Smooth muscle cell of the brain vasculature (primary cell): ENCODE measurements around the gene CREB5.

Experiments used
- DNase-seq: peaks from one replicate; pipeline ENCODE4 v3.0.0-alpha.2; 2012; ENCODE audit warnings: low read depth, low spot score

The CREB5 gene

GRCh38 chr7:28643188-28643569 lies 230.9 kb downstream of the CREB5 start:
- no peak for DNase-seq

DNA sequence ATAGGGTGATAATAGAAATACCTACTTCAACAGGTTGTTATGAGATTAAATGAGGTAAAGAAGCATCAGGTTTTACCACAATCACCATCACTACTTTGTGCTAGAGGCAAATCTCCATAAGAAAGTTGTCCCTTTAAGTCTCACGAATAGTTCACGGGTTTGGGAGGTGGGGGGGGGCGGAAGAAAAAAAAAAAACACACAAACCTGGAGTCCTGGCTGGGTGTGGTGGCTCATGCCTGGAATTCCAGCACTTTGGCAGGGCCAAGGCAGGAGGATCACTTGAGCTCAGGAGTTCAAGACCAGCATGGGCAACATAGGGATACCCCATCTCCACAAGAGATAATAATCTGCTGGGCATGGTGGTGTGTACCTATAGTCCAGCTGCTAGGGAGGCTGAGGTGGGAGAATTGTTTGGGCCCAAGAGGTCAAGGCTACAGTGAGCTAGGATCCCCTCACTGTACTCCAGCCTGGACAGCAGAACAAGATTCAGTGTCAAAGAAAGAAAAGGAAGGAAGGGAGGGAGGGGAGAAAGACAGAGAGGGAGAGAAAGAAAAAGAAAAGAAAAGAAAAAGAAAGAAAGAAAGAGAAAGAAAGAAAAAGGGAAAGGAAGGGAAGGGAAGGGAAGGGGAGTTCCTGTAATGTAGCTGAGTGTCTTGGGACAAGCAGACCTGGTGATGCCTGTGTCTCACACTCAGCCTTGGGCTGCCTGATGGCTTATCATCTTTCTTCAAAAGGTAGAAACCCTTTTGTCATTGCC lies 231.4 kb downstream of the CREB5 start:
- no peak for DNase-seq

- no peak for DNase-seq
Measured at GRCh38 chr7:28645866-28646265, 233.5 kb downstream of the CREB5 start.

GRCh38 chr7:28646376-28647075 lies 234.2 kb downstream of the CREB5 start:
- DNase-seq = no peak

DNA sequence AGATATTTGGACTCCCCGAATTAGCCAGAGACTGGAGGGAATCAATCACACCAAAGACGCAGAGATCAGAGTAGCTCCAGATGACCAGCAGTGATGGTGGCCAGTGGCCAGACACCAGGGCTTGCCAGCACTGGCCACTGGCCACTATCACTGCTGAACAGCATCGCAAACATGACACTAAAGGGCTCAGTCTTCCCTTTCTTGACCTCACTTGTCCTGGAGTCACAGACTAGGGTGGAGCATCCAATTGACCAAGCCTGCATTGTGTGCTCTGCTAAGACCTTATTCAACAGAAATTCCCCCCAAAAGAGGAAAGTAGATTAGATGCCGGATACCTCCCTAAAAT lies 234.7 kb downstream of the CREB5 start:
- no peak for DNase-seq

DNA sequence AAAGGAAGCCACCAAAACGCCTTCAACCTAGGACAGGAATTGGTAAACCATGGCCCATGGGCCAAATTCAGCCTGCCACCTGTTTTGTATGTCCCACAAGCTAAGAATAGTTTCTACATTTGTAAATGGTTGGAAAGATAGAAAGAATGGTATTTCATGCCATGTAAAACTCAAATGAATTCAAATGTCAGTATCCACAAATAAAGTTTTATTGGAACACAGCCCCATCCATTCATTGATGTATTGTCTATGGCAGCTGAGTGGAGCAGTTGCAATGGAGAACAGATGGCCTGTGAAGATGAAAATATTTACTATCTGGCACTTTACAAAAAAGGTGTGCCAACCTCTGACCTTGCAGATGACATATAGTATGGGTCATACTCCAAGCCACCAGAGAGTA lies 236.9 kb downstream of the CREB5 start:
- no peak for DNase-seq

- DNase-seq = no peak
Measured at GRCh38 chr7:28649811-28650210, 237.5 kb downstream of the CREB5 start.

DNA sequence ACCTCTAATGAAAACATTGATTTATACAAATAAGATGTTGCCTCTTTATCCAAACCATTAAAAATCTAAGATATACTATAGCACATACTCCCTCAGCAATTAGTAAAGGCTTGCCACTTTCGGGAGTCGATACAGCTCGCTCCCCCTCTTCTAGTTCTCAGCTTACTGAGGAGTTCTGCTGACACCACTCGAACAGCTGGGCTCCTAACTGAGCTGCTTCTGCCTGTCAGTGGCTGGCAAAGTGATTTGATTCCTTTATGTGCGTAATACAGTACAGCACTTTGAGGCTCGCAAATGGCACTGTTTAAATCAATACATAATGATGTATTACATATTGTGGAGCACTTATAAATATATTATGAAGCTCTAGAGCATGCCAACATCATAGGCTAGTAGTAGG lies 241.8 kb downstream of the CREB5 start:
- DNase-seq = no peak

DNA sequence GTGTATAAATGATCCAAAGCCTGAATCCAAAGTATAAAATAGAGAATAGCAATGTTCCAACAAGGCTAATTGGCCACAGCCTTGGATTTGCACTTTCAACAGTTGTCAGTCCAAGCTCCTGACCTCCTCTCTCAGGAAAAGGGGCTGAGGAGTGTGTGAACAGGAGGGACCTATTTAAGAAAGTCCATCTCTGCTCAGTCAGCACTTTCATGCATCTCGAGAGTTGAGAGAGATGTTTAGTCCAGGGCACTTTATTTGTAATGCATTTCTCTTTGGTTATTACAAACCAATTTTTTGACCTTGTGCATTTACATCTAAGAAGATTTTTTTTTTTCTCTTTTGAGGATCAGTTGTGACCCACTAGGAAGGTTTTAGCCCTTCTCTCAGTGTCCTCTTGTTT lies 244.2 kb downstream of the CREB5 start:
- DNase-seq = no peak

- no peak for DNase-seq
Measured at GRCh38 chr7:28658381-28658780, 246.1 kb downstream of the CREB5 start.

- DNase-seq = no peak
Measured at GRCh38 chr7:28660132-28660531, 247.8 kb downstream of the CREB5 start.

DNA sequence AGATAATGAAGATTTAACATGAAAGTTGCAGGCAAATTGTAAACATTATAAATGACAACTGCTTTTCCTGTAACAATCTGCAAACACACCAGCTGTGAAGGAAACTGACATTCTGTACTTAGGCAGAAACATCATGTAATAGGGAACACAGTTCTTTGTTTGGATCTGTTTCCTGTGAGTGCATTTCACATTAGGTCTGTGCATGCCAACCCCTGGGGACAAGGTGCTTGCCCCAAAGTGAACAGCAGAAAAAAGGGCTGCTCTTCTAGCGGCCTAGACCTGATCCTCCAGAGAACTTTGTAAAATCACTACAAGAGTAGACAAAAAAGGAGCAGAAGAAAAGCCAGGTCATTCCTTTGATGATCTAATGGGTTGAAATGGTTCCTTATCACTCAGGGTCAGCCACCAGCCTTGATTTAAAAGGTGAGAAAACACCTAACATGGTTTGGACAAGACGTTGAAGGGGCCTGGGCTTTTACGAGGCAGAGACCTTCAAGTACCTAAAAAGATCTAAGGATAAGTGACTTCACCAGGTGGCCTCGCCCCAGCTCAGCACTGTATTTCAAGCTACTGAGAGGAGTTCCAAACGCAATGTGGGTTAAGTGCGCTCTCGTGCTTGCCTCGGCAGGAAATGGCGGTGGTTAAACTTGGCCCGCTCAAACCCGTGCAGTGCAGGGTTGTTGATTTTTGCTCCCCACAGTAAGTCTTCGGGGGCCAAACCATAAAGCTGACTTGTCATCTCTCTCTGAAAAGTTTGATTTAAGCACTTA lies 249.7 kb downstream of the CREB5 start:
- DNase-seq = no peak

DNA sequence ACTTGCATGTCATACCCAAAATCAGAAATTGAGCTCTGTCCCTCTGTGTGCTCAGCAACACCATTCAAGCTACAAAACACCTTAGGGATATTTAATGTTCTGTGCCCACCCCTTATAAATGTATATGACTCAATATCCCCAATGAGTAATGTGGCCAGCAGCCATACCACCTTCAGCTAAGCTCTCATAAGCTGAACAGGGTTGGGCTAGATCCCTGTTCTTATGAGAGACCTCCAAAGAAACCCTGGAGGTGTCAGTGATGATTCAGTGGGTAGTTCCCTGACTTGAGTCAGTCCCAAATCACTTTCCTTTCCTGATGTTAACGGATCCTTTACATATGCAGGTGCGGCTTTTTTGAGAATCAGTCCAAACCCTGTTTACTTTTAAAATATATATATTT lies 253.8 kb downstream of the CREB5 start:
- DNase-seq = no peak

DNA sequence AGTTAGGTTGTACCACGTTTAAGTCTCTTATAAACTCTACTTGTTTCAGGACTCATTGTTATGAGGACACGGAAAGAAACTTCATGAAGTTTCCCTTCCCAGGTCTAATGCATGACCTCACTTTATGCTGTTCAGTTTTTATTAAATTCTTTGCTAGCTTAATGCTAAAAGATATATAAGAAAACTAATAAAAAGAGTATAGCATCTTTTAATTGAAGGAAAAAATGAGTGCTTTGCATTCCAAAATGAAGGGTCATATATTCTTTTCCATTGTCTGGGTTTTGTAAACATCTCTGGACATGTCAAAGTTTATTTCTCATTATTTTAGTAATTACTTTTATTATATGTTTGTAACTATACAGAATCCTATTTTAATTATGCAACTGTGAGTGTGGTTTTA lies 255.8 kb downstream of the CREB5 start:
- no peak for DNase-seq

DNA sequence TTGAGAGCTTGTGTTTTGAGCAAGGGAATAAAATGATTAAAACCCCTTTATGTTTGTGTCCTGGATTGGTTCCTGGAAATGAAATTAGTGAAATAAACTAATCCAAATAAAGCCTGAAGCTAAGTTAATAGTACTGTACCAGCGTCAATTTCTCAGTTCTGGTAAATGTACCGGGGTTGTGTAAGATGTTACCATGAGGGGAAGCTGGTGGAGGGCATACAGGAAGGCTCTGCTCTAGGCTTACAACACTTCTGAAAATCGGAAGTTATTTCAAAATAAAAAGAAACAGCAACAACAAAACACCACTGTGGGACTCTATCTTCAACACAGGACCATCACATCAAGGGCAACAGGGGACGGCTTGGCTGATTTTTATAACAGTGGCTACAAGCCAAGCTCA lies 257.0 kb downstream of the CREB5 start:
- DNase-seq = no peak

DNA sequence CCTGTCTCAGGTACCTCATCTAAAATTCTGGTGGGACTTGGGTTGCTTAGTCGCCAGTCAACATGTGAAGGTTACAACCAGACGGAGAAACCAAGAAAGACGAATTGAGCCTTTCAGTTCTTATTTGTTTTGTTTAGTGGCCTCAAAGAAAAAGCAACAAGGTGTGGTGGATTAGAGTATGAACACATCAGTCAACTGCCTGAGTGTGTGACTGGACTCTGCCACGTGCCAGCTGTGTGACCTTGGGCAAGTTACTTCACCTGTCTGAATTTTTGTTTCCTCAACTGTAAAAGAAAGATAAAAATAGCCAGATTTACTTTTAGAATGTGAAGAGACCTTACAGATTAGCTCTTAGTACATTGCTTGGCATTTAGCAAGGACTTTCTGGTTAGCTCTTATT lies 259.2 kb downstream of the CREB5 start:
- no peak for DNase-seq

GRCh38 chr7:28672397-28672797 lies 260.1 kb downstream of the CREB5 start:
- DNase-seq = no peak

GRCh38 chr7:28674359-28674782 lies 262.1 kb downstream of the CREB5 start:
- DNase-seq = no peak

DNA sequence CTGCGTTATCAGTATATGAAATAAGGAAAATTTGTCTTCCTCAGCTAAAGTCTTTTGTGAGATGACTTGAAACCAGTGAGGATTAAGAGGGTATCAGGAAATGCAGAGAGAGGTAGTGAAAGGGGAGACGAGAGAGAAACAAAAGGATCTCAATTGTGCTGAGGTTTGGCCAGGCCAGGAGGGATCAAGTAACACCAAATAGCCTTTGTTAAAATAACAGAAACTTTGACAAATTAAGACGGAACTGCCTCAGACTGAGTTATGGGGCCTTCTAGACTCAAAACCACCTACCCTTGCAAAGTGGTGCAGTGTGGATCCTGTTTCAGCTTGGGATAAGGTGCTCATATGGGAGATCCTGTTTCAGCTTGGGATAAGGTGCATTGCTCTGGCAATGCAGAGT lies 263.1 kb downstream of the CREB5 start:
- no peak for DNase-seq

GRCh38 chr7:28677668-28678067 lies 265.4 kb downstream of the CREB5 start:
- DNase-seq = no peak

DNA sequence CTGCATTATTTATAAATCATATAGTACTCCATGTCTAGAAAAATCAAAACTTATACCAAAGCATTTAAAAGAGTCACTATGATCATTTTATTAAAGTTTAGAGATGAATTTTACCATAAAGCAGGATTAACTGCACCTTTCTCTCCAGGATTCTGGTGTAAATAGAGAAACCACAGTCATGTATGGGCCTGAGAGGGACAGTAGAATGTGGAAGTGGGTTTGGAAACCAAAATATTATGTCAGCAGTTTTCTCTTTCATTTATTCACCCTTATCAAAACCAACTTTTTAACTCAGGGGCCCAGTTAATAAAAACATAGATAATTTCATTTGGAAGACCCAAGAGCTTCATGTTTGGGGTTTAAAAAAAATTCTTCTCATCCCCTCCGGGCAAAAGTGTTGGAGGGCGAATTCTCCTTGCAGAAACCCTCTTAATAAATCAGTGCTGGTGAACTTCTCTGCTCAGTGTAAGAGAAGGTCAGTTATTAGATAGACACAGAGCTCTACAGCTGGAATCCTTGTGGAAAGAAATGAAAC lies 266.2 kb downstream of the CREB5 start:
- DNase-seq = no peak

GRCh38 chr7:28681693-28682310 lies 269.5 kb downstream of the CREB5 start:
- DNase-seq = no peak
